T-helper 9 cell (primary cell): ENCODE measurements around the gene GSG1L2.
"Not testable (repeated sequence)": the region's sequence is repeated elsewhere in the genome, so short reads cannot be mapped to it uniquely, and the experiment has no call there.

ENCODE experiments used
- DNase-seq: peaks from one replicate; pipeline ENCODE4 v3.0.0-alpha.2; 2020

GSG1L2 gene

DNA sequence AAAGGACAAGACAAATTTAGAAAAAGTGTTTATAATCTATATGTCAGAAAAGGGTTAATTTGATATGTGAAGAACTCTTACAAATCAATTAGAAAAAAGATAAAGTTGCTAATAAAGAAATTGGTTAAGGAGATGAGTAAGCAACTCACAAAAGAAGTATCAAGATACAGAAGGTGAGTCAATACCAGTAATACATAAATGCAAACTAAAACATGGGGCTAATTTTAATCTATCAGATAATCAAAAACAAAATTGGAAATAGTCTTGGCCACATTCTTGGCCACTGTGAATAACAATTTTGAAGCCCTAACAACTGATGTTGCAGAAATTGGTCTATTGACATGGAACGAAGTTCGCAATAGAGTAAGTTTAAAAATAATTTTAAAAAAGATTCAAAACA lies 37.3 kb downstream of the GSG1L2 start:
- no peak for DNase-seq

DNA sequence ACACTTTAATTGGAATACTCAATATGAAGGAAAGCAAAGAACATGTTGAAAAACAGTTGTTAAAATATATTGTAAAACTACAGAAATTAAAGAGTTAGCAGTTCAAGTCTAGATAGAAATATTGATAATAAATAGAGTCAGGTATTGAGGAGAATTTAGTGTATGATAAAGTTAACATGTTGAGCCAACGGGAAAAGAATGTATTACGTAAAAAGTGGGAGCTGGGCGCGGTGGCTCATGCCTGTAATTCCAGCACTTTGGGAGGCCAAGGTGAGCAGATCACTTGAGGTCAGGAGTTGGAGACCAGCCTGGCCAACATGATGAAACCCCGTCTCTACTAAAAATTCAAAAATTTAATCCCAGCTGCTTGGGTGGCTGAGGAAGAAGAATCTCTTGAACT lies 38.4 kb downstream of the GSG1L2 start:
- not testable (repeated sequence) for DNase-seq

DNA sequence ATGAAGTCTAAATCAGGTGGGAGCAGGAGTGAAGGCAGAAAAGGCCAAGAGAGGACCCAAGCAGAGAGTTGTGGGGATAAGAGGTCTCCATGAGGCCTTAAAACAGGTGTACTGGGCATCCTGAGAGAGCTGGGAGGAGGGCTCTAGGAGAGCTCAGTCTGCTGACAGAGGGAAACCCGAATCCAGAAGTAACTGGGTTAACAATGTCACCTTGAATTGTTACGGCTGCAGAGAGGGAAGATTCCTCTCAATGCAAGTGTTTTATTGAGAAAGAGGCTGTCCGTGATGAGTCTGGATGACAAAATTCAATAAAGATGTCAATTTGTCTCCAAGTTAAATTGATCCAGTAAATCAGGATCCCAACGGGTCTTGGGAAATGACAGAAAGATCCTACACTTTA lies 38.8 kb downstream of the GSG1L2 start:
- DNase-seq, result no peak

DNA sequence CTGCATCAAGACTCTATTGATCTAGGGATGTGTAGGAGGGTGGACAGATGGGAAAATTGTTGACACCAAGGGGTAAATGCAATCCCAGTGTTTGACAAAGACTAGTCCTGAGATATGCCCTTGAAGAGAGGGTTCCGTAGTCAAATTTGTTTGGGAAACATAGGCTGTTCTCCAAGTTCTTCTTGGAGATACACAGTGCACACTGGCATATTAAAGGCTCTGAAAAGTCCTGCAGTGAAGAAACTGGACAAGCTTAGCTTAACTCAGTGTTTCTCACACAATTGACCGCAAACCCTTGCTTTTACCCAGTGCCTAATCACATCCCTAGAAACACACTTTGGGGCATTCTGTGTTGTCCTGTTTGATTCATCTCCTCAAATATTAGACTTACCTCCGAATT lies 41.3 kb downstream of the GSG1L2 start:
- DNase-seq, result no peak

DNA sequence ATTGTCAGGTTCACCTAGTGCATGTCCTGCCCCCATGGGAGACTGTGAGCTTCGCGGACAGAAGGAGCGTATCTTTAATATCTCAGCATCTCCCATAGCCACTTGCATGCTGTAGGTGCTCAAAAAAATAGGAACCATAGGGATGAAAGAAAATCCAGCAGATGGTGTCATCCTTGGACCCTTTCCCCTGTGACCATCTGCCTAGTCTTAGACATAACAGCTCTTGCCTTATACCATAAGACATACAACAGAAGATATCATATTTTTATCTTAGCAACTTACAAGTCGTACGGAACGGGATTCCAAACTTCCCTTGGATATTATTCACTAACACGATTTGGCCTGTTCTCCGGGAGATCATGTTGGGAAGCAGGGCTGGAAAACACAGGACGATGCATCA lies 45.0 kb downstream of the GSG1L2 start:
- DNase-seq, result no peak

DNA sequence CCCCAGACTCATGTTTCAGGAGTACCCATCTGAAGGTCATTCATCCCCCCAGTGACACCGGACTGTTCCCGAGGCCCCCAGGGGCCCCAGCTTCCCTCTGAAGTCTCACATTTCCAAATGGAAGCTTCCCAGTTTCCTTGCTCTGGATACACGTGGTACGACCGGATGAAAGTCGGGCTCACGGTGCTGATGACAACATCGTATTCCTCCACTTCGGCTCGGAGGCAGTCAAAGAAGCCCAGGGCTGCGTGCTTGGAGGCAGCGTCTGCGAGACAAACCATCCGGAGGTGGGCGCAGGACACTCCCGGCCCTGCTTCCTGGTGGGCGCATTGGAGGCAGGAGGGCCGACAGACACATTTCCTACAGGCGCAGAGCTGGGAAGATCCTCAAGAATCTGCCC lies 49.2 kb downstream of the GSG1L2 start:
- DNase-seq, result no peak

DNA sequence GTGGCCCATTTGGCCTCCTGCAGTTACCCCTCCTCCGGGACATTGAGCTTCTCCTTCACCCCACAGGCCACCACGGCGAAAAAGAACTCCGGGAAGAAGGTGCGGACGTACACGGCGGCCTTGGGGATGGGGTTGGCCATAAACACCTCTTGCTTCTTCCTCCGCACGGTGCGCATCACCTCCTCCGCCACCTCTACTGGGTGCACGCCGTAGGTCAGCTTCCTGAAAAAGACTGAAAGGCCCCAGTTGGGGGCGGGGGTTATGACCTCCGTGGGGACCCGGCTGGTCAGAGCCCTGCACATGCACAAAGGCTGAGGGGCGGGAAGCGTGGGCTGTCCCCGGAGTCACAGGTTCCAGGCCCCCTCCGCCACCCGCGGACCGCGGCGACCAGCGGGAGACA lies 50.4 kb downstream of the GSG1L2 start:
- no peak for DNase-seq

DNA sequence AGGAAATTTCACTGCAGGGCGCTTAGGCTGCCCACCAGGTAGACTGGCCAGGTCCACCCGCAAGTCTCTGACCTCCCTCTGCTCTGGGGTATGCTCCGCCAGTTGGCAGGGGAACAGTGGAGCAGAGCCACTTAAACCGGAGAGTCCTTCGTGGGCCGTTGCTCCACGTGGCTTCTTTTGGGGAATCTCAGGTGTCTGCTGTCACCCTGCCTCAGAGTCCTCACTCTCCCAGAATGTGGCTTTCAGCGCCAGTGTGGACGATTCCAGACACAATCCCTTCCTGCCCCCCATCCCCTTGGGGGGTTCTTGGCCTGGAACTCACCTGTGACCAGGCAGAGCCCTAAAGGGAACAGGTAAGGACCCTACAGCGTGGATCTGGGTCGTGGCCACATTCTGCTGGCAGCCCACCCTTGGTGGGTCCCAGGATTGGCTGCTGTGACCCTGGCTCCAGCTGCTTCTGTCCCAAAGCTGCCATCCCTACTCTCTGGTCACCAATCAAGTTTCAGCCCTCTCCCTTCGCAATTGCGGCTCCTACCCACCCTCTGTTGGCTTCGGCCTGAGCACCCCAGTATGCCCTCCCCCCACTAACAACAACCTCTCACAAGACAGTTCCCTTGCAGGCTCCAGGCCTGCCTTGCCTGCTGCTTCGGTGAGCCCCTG lies 52.7 kb downstream of the GSG1L2 start:
- DNase-seq, result no peak

DNA sequence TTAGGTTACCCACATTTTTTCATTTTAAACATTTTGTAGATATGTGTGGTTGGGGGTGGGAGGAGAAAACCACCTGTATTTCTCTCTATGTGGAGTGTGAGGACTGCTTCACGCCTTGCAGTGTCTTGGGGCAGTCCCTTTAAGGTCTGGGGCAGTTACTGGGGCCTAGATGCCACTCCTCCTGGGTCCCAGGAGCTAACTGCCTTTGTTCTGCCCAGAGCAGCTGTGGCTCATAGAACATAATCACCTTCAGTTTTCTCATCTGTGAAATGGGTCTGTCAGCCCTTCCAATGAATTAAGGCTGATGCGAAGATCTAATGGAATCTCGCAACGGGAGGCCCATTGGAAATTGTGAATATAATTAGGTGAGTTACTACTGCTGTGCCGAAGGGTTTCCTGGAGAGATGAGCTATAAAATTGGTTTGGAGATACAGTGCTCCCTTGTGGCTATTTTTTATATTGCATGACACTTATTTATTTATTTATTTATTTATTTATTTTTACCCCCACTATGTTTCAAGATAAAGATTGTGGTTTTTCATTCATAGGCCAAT lies 53.4 kb downstream of the GSG1L2 start:
- DNase-seq, result no peak

DNA sequence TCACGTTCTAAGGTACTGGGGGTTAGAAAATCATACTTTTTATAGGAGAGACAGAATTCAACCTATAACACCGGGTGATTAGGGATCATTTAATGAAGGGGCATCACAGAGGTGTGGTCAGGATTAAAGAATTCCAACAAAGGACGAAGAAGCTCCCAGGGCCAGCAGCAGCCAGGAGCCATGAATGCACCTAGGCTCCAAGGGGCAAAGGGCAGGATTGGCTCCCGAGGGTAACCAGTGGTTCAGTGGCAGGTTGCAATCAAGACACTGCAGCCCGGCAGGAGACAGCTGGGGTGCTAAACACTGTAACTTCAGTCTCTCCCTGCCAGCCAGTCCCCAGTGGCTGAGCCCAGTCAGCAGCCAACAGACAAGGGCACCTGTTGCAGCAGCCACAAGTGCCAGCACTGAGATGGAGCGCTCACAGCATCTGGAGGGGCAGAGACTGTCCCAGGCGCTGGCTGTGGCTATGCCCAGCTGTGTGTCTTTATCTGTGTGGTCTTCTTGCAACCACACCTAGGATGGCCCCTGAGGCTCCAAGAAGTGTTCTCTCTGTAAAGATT lies 54.4 kb downstream of the GSG1L2 start:
- no peak for DNase-seq

DNA sequence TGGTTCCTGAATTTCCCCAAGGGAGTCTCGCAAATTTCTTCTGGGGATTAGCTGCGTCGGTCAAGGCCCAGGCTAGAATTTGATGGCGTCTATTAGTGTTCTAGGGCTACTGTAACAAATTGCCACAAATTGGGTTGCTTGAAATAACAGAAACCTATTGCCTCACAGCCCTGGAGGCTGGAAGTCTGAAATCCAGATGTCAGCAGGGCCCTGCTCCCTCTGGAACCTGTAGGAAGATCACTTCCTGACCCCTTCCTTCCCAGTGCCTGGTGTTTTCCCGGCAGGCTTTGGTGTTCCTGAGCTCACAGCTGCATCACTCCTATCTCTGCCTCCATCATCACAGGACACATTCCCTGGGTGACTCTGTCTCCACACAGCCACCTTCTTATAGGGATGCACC lies 54.9 kb downstream of the GSG1L2 start:
- DNase-seq, result no peak

DNA sequence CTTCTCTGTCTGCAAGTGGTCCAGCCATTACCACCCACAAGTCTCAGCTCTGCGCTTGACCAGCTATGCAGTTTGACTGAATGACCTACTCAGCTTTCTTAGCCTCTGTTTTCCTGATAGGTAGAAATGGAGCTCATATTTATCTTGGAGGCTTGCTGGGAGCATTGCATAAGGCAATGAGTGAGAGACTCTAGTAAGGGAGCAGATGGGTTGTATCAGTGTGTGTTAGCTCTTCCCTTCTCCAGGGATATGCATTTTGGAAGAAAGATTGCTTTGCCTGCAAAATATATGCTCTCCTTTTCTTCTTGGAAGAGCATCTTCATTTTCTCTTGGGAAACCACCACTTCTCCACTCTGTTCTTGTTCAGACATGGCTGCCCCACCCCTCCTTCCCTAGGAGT lies 56.6 kb downstream of the GSG1L2 start:
- DNase-seq, result no peak

DNA sequence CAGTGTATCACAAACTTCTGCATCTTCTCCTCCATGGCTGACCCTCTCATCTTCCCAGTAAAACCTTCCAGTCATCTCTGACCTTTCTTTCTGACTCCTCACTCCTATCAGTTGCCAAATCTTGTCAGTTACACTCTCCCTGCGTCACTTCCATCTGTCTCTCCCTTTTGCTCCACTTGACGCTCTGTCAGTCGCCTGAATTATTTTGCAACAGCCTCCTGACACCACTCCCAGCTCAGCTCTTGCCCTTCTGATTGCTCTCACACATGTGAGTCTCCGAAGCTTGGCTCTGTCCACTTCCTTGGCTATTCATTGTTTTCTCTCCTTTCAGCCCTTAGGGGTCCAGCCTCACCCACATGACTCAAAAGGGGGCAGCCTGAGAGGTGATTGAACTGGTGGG lies 58.2 kb downstream of the GSG1L2 start:
- no peak for DNase-seq

DNA sequence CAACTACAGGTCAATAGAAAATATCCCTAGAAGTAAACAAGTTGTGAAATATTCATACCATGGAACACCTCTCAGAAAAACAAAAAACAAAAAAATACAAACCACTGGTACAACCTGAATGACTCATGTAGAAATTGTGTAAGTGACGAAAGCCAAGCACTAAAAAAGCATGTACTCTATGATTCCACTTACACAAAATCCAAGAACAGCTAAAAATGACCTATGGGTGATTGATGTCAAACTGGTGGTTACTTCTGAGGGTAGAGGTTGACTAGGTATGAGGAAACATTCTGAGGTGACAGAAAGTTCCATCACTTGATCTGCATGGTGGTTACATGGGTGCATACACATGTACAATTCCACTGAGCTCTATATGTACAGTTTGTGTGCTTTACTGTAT lies 61.6 kb downstream of the GSG1L2 start:
- DNase-seq, result no peak

DNA sequence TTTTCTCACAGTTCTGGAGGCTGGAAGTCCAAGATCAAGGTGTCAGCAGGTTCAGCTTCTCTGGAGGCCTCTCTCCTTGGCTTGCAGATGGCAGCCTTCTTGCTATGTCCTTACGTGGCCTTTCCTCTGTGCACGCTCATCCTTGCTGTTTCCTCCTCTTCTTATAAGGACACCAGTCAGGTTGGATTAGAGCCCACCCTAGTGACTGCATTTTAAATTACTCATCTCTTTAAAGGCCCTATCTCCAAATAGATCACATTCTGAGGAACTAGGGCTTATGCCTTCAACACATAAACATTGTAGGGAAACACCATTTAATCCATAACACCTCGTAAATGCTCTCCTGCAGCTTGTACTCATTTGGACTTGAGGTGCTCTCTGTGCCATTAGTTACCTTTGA lies 66.8 kb downstream of the GSG1L2 start:
- no peak for DNase-seq
